WTC11 (cell line): ENCODE measurements around the gene CCDC138. TPM values are rescaled to one million over a fixed set of nuclear protein-coding genes. Genes with fewer than 3 reads are reported as not detected.
A peak's percentile ranks its signal among the peaks of the same experiment; 100 is the strongest.

Source experiments
- ATAC-seq: fragments of 200-7000 bp; cut with Tn5 transposase; 2 replicates; pipeline ENCODE4 v1.10.0; 2021; ENCODE audit warnings: mild to moderate bottlenecking, moderate library complexity
- CTCF ChIA-PET: fragments of 300-600 bp; sonication (Branson Sonifier 250); formaldehyde crosslinking; loops from one replicate; lab custom pipeline; 2021; ENCODE audit warnings: antibody characterized with exemption; lab: Charles Lee
- POLR2A ChIA-PET: fragments of 350-600 bp; sonication (Branson Sonifier 250); formaldehyde crosslinking; loops from one replicate; lab custom pipeline; 2021; ENCODE audit warnings: antibody characterized with exemption; lab: Charles Lee
- DNase-seq: peaks from one replicate; pipeline ENCODE4 v3.0.0; 2021; ENCODE audit warnings: low spot score
- H3K27ac Mint-ChIP-seq: 2 replicates; pipeline ENCODE4 v1.8.0; 2021; ENCODE audit warnings: mixed read lengths
- H3K27me3 Mint-ChIP-seq: 2 replicates; pipeline ENCODE4 v1.8.0; 2021; ENCODE audit warnings: low read depth, mild to moderate bottlenecking, moderate library complexity, mixed read lengths
- H3K36me3 Mint-ChIP-seq: 2 replicates; pipeline ENCODE4 v1.8.0; 2021; ENCODE audit warnings: mixed read lengths
- H3K4me1 Mint-ChIP-seq: 2 replicates; pipeline ENCODE4 v1.8.0; 2022; ENCODE audit warnings: mixed read lengths
- H3K4me3 Mint-ChIP-seq: 2 replicates; pipeline ENCODE4 v1.8.0; 2021; ENCODE audit warnings: mild to moderate bottlenecking, moderate library complexity, mixed read lengths
- H3K9me3 Mint-ChIP-seq: 2 replicates; pipeline ENCODE4 v1.8.0; 2021; ENCODE audit warnings: mixed read lengths
- ATF1 ChIP-seq: sonication (generic); formaldehyde crosslinking; IDR thresholded peaks from 2 replicates; pipeline ENCODE4 v1.8.1; 2023; ENCODE audit warnings: mild to moderate bottlenecking, moderate library complexity, missing genetic modification reagents
- ESRRA ChIP-seq: sonication (generic); formaldehyde crosslinking; IDR thresholded peaks from 2 replicates; pipeline ENCODE4 v1.8.1; 2022; ENCODE audit warnings: mild to moderate bottlenecking, missing genetic modification reagents, borderline replicate concordance
- FOXJ3 ChIP-seq: sonication (generic); formaldehyde crosslinking; IDR thresholded peaks from 2 replicates; pipeline ENCODE4 v1.9.0; 2021; ENCODE audit warnings: missing genetic modification reagents, mild to moderate bottlenecking, borderline replicate concordance
- FOXK1 ChIP-seq: sonication (generic); formaldehyde crosslinking; IDR thresholded peaks from 2 replicates; pipeline ENCODE4 v1.8.0; 2022; ENCODE audit warnings: mild to moderate bottlenecking, moderate library complexity, missing genetic modification reagents
- GTF2I ChIP-seq: fragments of 250-450 bp; sonication (Bioruptor Pico); conservative IDR thresholded peaks from 2 replicates; pipeline ENCODE4 v1.4.0; 2021; ENCODE audit warnings: mild to moderate bottlenecking
- HMGA2 ChIP-seq: fragments of 250-450 bp; sonication (Bioruptor Pico); IDR thresholded peaks from 2 replicates; pipeline ENCODE4 v1.4.0; 2021; ENCODE audit warnings: mild to moderate bottlenecking, moderate library complexity
- MYBL2 ChIP-seq: sonication (generic); formaldehyde crosslinking; IDR thresholded peaks from 2 replicates; pipeline ENCODE4 v1.8.1; 2023; ENCODE audit warnings: mild to moderate bottlenecking, moderate library complexity, missing genetic modification reagents
- NFYB ChIP-seq: sonication (generic); formaldehyde crosslinking; conservative IDR thresholded peaks from 2 replicates; pipeline ENCODE4 v1.8.0; 2022; ENCODE audit warnings: low read depth, missing genetic modification reagents
- NR1H2 ChIP-seq: sonication (generic); formaldehyde crosslinking; IDR thresholded peaks from 2 replicates; pipeline ENCODE4 v1.9.0; 2021; ENCODE audit warnings: mild to moderate bottlenecking, moderate library complexity, missing genetic modification reagents
- NR3C1 ChIP-seq: sonication (generic); formaldehyde crosslinking; conservative IDR thresholded peaks from 2 replicates; pipeline ENCODE4 v1.8.1; 2023; ENCODE audit warnings: low read depth, mild to moderate bottlenecking, missing genetic modification reagents
- OVOL2 ChIP-seq: fragments of 250-450 bp; sonication (Bioruptor Pico); IDR thresholded peaks from 2 replicates; pipeline ENCODE4 v1.9.0; 2021; ENCODE audit warnings: mild to moderate bottlenecking, borderline replicate concordance
- SMAD3 ChIP-seq: sonication (generic); formaldehyde crosslinking; IDR thresholded peaks from 2 replicates; pipeline ENCODE4 v1.8.0; 2022; ENCODE audit warnings: missing genetic modification reagents, mild to moderate bottlenecking, borderline replicate concordance
- SOX15 ChIP-seq: fragments of 250-450 bp; sonication (Bioruptor Pico); IDR thresholded peaks from 2 replicates; pipeline ENCODE4 v1.9.0; 2021; ENCODE audit warnings: mild to moderate bottlenecking
- TCF7 ChIP-seq: sonication (generic); formaldehyde crosslinking; IDR thresholded peaks from 2 replicates; pipeline ENCODE4 v1.8.0; 2022; ENCODE audit warnings: mild to moderate bottlenecking, low read depth, missing genetic modification reagents, moderate library complexity
- TP53 ChIP-seq: sonication (generic); formaldehyde crosslinking; IDR thresholded peaks from 2 replicates; pipeline ENCODE4 v1.8.1; 2023; ENCODE audit warnings: mild to moderate bottlenecking, missing genetic modification reagents
- ZNF416 ChIP-seq: fragments of 250-450 bp; sonication (Bioruptor Pico); IDR thresholded peaks from 2 replicates; pipeline ENCODE4 v1.9.0; 2021; ENCODE audit warnings: mild to moderate bottlenecking, inconsistent platforms
- ZNF671 ChIP-seq: fragments of 250-450 bp; sonication (Bioruptor Pico); IDR thresholded peaks from 2 replicates; pipeline ENCODE4 v1.8.0; 2021; ENCODE audit warnings: mild to moderate bottlenecking
- total RNA-seq: library from RNA; stranded (reverse); gene quantifications from 3 replicates; pipeline ENCODE4 v1.2.3, GENCODE V29; 2021
- TF ChIP-seq, protein P1 (sequence below): sonication (generic); formaldehyde crosslinking; IDR thresholded peaks from 2 replicates; pipeline ENCODE4 v1.8.1; 2022; ENCODE audit warnings: missing genetic modification reagents, borderline replicate concordance
- TF ChIP-seq, protein P2 (sequence below): fragments of 250-450 bp; sonication (Bioruptor Pico); IDR thresholded peaks from 2 replicates; pipeline ENCODE4 v1.8.0; 2021; ENCODE audit warnings: mild to moderate bottlenecking
- TF ChIP-seq, protein P3 (sequence below): sonication (generic); formaldehyde crosslinking; IDR thresholded peaks from 2 replicates; pipeline ENCODE4 v1.8.1; 2022; ENCODE audit warnings: mild to moderate bottlenecking, missing genetic modification reagents, moderate library complexity, borderline replicate concordance
- TF ChIP-seq, protein P4 (sequence below): sonication (generic); formaldehyde crosslinking; IDR thresholded peaks from 2 replicates; pipeline ENCODE4 v1.8.1; 2023; ENCODE audit warnings: mild to moderate bottlenecking, missing genetic modification reagents

The CCDC138 gene
- total RNA-seq, 1 experiment from 2014 or later = 23.5 TPM

DNA sequence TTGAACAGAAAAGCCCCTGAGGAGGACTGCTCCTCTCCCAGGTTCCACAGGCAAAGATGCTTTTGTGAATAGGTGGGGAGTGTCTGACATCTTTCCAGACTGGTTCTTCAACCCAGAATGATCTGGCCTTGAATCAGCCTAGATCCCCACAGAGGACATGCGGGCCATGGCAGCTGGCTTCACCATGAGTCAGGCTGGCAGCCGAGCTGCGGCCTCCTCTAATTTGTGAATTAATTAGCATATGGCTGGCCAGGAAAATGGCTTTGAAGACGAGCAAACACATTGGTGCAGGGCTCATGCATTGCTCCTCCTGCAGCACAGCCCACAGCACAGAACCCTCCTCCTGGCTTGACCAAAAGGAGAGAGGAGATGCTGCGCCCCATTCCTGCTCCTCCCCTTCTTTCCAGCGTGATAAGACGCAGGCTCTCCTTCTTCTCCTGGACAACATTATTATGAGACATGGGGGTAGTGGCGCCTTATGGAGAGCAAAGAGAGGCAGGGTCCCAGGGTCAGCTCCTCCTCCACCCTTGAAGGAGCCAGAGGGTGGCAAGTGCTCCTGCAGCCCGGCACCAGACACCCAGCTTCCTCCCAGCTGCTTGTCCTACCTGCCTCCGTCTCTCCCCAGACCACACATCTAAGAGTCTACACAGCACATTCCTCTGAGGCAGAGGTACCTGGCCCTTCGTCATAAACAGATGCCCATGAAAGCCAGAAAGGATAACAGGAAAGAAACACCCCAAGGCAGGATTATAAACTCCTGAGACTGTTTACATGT, 135.8 kb downstream of the CCDC138 start:
- DNase-seq = no peak
- H3K27me3 Mint-ChIP-seq = no peaks in the 10 kb centered on the region
- ChIA-PET CTCF (no interaction called here), POLR2A (no interaction called here)
- ATAC-seq = peak; percentile 29
- TF ChIP-seq MYBL2 (CRISPR knock-in tag) (no peak), NFYB (CRISPR knock-in tag) (no peak)
- no peak overlapping the region for H3K4me3 Mint-ChIP-seq
- H3K27ac Mint-ChIP-seq = no peak overlapping the region
- peaks cover 4% of the 10 kb centered on the region for H3K4me1 Mint-ChIP-seq
- H3K36me3 Mint-ChIP-seq = no peaks in the 10 kb centered on the region
- no peaks in the 10 kb centered on the region for H3K9me3 Mint-ChIP-seq

DNA sequence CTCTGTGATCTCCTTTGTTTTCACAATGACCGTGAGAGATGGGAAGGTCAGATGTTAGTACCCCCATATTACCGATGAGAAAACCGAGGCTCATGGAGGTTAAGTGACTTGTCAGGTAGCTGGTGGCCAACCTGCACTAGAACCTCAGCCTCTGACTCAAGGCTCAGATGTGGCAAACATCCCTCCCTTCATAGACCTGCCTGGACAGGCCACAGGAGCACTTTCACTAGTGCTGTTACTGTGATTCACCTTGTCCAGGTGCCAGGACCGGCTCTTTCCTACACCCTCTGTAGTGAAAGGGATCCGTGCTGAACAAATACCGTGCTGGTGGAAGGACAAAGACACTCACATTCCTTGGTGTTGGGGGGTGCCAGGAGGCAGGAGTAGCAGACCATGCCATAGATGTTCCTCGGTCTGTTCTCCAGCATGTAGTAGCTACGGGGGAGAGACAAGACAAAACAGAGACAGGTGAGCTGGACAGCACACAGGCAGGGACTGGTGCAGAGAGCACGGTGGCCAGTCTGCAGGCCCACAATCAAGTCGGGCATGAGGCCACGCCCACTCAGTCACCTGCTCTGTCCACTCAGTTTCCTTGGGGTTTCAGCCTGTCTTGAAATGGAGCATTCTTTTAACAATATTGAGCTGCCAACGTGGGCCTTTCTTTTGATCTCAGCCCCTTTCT, 136.6 kb downstream of the CCDC138 start:
- H3K27ac Mint-ChIP-seq = no peak overlapping the region
- DNase-seq (no peak), ATAC-seq (no peak)
- CTCF ChIA-PET = interaction anchor here (1.2 to 1.8 kb wide), 2 partner anchors 15 to 79 kb away, joined by 3 to 8 read pairs; no protein-coding TSS in a partner anchor
- no peaks in the 10 kb centered on the region; the same call in 1 of the 2 replicates for H3K27me3 Mint-ChIP-seq
- no peaks in the 10 kb centered on the region for H3K36me3 Mint-ChIP-seq
- H3K4me3 Mint-ChIP-seq = no peak overlapping the region
- TF ChIP-seq GTF2I (CRISPR knock-in tag) (no peak), FOXK1 (CRISPR knock-in tag) (no peak), OVOL2 (CRISPR knock-in tag) (no peak), TCF7 (no peak)
- TF ChIP-seq, protein P1, sequence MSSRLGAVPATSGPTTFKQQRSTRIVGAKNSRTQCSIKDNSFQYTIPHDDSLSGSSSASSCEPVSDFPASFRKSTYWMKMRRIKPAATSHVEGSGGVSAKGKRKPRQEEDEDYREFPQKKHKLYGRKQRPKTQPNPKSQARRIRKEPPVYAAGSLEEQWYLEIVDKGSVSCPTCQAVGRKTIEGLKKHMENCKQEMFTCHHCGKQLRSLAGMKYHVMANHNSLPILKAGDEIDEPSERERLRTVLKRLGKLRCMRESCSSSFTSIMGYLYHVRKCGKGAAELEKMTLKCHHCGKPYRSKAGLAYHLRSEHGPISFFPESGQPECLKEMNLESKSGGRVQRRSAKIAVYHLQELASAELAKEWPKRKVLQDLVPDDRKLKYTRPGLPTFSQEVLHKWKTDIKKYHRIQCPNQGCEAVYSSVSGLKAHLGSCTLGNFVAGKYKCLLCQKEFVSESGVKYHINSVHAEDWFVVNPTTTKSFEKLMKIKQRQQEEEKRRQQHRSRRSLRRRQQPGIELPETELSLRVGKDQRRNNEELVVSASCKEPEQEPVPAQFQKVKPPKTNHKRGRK (CRISPR knock-in tag) = no peak
- H3K9me3 Mint-ChIP-seq = no peaks in the 10 kb centered on the region
- POLR2A ChIA-PET = no interaction called here
- peaks cover 4% of the 10 kb centered on the region for H3K4me1 Mint-ChIP-seq

DNA sequence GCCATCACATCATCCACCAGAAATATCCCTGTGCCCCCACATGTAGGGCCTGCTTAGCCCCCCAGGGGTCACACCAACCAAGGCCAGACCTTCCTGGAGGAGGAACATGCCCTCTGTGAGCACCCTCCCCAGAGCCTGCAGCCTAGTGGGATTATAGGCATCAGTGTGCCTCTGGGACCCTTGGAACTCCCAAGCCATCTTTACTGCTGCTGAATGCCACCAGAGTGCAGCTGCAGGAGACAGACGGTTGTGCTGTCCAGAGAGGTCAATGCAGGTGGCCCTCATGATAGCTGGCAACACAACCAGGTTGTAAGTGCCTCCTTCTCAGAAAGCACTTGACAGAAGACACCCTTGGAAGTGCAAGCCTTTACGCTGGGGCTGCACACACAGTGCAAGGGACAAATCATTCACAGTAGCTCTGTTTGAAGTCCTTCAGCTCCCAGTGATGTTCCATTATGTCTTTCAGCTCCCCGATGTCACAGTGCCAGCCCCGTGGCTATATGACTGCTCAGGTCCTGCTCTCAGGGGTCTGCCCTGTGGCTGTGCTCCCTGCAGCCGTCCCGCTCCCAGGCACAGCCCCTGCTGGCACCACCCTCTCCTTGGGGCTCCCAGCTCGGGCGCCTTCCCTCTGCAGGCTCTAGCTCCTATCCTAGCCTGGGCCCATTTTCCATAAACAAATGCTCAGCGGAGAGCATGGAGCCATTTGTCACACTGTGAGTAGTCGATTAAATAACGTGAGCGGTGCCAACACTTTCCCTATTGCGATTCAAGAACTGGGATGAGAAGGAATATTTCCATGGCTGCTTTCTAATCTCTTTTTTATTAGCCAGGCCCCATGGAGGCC, 137.4 kb downstream of the CCDC138 start:
- Mint-ChIP-seq H3K36me3 (no peaks in the 10 kb centered on the region), H3K27ac (no peak overlapping the region), H3K4me1 (peaks cover 4% of the 10 kb centered on the region), H3K4me3 (no peak overlapping the region), H3K27me3 (no peaks in the 10 kb centered on the region; the same call in 1 of the 2 replicates), H3K9me3 (no peaks in the 10 kb centered on the region)
- ChIA-PET POLR2A (no interaction called here), CTCF (interaction anchor here (1.2 to 1.8 kb wide), 2 partner anchors 16 to 78 kb away, joined by 3 to 8 read pairs; no protein-coding TSS in a partner anchor)
- TF ChIP-seq SOX15 = no peak
- TF ChIP-seq NR3C1 = no peak
- TF ChIP-seq, protein P2, sequence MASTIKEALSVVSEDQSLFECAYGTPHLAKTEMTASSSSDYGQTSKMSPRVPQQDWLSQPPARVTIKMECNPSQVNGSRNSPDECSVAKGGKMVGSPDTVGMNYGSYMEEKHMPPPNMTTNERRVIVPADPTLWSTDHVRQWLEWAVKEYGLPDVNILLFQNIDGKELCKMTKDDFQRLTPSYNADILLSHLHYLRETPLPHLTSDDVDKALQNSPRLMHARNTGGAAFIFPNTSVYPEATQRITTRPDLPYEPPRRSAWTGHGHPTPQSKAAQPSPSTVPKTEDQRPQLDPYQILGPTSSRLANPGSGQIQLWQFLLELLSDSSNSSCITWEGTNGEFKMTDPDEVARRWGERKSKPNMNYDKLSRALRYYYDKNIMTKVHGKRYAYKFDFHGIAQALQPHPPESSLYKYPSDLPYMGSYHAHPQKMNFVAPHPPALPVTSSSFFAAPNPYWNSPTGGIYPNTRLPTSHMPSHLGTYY = no peak
- TF ChIP-seq ESRRA (CRISPR knock-in tag) = no peak
- no peak for TF ChIP-seq TP53
- TF ChIP-seq, protein P3, sequence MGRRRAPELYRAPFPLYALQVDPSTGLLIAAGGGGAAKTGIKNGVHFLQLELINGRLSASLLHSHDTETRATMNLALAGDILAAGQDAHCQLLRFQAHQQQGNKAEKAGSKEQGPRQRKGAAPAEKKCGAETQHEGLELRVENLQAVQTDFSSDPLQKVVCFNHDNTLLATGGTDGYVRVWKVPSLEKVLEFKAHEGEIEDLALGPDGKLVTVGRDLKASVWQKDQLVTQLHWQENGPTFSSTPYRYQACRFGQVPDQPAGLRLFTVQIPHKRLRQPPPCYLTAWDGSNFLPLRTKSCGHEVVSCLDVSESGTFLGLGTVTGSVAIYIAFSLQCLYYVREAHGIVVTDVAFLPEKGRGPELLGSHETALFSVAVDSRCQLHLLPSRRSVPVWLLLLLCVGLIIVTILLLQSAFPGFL (CRISPR knock-in tag) = no peak
- TF ChIP-seq GTF2I (CRISPR knock-in tag) = no peak
- TF ChIP-seq, protein P4, sequence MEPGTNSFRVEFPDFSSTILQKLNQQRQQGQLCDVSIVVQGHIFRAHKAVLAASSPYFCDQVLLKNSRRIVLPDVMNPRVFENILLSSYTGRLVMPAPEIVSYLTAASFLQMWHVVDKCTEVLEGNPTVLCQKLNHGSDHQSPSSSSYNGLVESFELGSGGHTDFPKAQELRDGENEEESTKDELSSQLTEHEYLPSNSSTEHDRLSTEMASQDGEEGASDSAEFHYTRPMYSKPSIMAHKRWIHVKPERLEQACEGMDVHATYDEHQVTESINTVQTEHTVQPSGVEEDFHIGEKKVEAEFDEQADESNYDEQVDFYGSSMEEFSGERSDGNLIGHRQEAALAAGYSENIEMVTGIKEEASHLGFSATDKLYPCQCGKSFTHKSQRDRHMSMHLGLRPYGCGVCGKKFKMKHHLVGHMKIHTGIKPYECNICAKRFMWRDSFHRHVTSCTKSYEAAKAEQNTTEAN (CRISPR knock-in tag) = no peak
- no peak for TF ChIP-seq SMAD3
- TF ChIP-seq, protein P1 (CRISPR knock-in tag) = no peak
- TF ChIP-seq ATF1 = no peak
- no peak for TF ChIP-seq FOXJ3 (CRISPR knock-in tag)
- no peak for TF ChIP-seq ZNF671 (CRISPR knock-in tag)
- TF ChIP-seq HMGA2 = no peak
- no peak for TF ChIP-seq ZNF416 (CRISPR knock-in tag)
- TF ChIP-seq NR1H2 (CRISPR knock-in tag) = no peak
- no peak for ATAC-seq
- no peak for DNase-seq
